CD4-positive, alpha-beta T cell treated with Interleukin-2 at 100 ng/mL for 4 hours (primary cell): Measurements from ENCODE around the gene KLHL21.
"Not testable (repeated sequence)": the region's sequence is repeated elsewhere in the genome, so short reads cannot be mapped to it uniquely, and the experiment has no call there.

ENCODE experiments used
- DNase-seq: peaks from one replicate; pipeline ENCODE4 v3.0.0-alpha.2; 2020; ENCODE audit warnings: low spot score

The KLHL21 gene

GRCh38 chr1:6600410-6601048 lies 2.1 kb downstream of the KLHL21 start:
- no peak for DNase-seq

GRCh38 chr1:6599991-6600390 lies 2.7 kb downstream of the KLHL21 start:
- DNase-seq: not testable (repeated sequence)

GRCh38 chr1:6599141-6599975 lies 3.3 kb downstream of the KLHL21 start:
- DNase-seq: peak; percentile 57

GRCh38 chr1:6597777-6598131 lies 4.9 kb downstream of the KLHL21 start:
- DNase-seq: no peak

GRCh38 chr1:6596886-6597776 lies 5.5 kb downstream of the KLHL21 start:
- DNase-seq: no peak

GRCh38 chr1:6596351-6596750 lies 6.3 kb downstream of the KLHL21 start:
- no peak for DNase-seq

GRCh38 chr1:6594977-6595740 lies 7.5 kb downstream of the KLHL21 start:
- no peak for DNase-seq

- DNase-seq: no peak
Measured at GRCh38 chr1:6593810-6594209, 8.9 kb downstream of the KLHL21 start.

GRCh38 chr1:6592865-6593593 lies 9.6 kb downstream of the KLHL21 start:
- no peak for DNase-seq

GRCh38 chr1:6592441-6592840 lies 10.2 kb downstream of the KLHL21 start:
- DNase-seq: no peak

GRCh38 chr1:6591644-6592043 lies 11.0 kb downstream of the KLHL21 start:
- DNase-seq: no peak

- DNase-seq: no peak
Measured at GRCh38 chr1:6591222-6591621, 11.4 kb downstream of the KLHL21 start.

- no peak for DNase-seq
Measured at GRCh38 chr1:6590046-6590445, 12.6 kb downstream of the KLHL21 start.

GRCh38 chr1:6588893-6589520 lies 13.7 kb downstream of the KLHL21 start:
- no peak for DNase-seq

GRCh38 chr1:6588128-6588892 lies 14.4 kb downstream of the KLHL21 start:
- DNase-seq: no peak

- no peak for DNase-seq
Measured at GRCh38 chr1:6587261-6588005, 15.2 kb downstream of the KLHL21 start.

GRCh38 chr1:6586404-6586816 lies 16.3 kb downstream of the KLHL21 start:
- DNase-seq: no peak

- no peak for DNase-seq
Measured at GRCh38 chr1:6585841-6586240, 16.8 kb downstream of the KLHL21 start.

- no peak for DNase-seq
Measured at GRCh38 chr1:6585081-6585722, 17.5 kb downstream of the KLHL21 start.
